GM21529 (cell line): ENCODE data around the gene CCN6.
A peak's percentile ranks its signal among the peaks of the same experiment; 100 is the strongest.
"Not testable (repeated sequence)": the region's sequence is repeated elsewhere in the genome, so short reads cannot be mapped to it uniquely, and the experiment has no call there.

Experiments used
- ATAC-seq: cut with Tn5 transposase; IDR thresholded peaks from one replicate; pipeline ENCODE4 v1.9.1; 2021; ENCODE audit not compliant: unreplicated experiment

The CCN6 gene

DNA sequence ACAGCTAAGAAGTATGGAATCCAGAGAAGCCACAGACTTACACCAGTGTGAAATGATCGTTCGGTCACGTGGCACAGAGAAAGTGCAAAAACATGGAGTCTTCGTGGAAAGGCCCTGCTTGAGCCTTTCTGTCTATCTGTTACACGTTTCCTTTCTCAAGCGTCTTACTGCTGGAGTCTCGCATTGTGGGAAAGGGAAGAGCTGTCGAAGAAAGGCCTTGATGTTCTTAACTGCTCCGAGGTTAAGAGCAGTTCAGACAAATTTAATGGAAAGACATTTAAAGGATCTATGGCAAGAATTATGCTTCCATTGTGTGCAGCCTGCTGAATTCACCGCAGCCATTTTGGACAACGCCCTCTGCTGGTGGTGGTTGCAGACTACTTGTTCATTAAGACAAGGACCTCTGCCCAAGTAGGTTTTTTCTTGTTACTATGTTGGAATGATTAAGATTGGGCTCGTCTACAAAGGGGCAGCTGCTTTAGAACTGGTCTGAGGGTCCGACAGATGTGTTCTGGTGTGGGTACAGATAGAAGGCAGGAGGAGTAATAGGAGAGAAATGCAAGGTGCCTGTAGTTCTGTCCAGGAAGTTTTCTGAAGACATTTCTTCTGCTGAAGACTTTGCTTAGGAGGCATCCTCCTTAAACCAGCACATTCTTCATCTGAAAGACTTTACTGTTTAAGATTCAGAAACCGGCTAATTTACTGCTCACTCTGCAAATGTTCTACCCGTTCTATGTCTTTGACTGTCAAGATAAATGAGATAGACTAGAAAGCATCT is 24.7 kb upstream of the CCN6 start:
- peak; percentile 79 for ATAC-seq

GRCh38 chr6:112030206-112030960 is 23.5 kb upstream of the CCN6 start:
- ATAC-seq, result no peak

GRCh38 chr6:112030961-112031660 is 22.8 kb upstream of the CCN6 start:
- ATAC-seq, result no peak

DNA sequence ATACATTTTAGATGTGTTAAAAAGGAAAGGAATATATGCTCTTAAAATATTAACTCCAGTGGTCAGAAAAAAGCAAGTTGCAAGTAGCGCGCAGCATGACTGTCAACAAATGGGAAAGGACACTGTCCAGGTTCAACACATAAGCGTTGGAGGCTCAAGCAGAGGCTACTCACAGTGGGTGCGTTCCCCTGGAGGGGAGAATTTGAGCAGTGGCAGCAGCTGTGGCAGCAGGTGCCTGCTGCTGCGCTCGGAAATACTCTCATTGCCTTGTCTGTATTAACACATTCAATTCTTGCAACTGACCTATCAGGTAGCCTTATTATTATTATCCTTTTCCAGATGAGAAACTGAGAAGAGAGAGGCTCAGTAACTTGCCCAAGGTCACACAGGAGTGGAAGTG is 21.9 kb upstream of the CCN6 start:
- ATAC-seq, result no peak

- ATAC-seq, result no peak
These were observed 21.2 kb upstream of the CCN6 start for GRCh38 chr6:112032728-112033127.

DNA sequence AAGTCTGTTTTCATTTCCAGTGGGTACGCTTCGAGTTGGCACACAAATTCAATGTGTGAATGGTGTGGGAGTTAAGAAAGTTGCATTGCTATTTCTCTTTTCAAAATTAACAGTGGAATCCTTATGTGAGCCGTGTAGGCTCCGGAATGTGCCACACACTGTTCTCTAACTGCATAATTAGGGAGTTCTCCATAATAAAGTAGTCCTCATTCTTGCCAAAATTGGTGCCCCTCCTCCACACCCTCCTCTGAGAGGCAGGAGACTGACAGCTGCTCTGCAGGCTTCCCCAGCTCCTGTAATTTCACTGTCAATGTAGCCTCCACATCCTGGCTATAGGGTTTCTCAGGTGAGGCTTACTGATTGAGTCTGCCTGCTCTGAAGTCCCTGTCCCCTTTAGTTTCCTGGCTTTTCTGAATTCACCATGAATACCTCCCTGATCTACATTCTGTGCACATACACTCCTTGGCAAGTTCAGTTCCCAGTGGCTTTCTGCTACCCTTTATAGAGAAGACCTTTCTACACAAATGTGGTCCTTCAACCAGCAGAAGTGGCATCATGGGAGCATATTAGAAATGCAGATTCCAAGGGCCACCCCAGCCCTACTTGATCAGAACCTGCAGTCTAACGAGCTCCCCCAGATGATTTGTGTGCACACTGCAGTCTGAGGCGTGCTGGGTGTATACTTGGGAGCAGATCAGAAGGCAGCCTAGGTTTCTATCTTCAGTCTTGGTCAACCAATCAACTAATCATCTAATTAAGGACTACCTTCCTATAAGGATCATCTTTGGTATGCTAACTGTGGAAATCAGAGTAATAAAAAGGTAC is 19.9 kb upstream of the CCN6 start:
- ATAC-seq, result no peak

GRCh38 chr6:112034616-112034995 is 19.3 kb upstream of the CCN6 start:
- ATAC-seq, result no peak

DNA sequence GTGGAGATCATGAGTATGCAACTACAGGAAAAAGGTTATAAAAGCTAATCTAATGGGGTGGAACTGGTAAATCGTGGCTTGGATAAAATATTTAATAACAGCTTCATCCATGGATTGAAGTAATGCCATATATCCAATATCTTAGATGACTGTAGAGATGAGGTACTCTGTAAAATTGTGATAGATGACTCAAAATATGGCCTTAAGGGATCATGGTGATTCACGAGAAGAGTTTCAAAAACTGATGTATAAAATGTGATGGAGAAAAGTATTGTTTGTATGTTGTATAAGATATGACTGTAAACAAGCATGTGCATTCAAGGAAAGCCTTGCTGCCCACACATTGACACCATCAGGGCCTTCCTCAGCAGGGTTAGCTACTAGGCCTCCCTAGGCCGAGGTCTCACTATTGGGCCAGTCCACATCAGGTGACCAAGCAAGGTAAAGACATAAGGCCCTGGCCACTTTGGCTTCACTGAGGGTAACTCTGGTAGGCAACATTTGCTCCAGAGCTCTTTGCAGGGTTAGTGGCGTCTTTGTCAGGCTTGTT is 17.7 kb upstream of the CCN6 start:
- ATAC-seq, result no peak

DNA sequence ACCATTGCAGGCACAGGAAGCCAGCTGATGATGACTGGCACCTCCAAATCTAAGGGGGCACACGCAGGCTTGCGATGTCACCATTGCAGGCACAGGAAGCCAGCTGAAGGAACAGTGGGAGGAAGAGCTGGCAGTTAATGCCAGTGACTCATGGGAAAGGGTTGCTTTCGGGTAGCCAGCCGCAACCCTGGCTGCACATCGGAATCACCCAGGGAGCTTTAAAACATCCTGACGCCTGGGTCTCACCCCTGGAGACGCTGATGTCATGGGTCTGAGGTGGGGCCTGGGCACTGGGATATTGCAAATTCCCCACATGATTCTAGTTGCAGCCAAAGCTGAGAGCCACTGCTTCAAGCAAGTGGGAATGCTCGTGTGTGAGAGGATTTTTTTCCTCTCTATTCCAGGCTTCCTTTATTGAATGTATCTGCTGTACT is 16.1 kb upstream of the CCN6 start:
- ATAC-seq, result no peak

DNA sequence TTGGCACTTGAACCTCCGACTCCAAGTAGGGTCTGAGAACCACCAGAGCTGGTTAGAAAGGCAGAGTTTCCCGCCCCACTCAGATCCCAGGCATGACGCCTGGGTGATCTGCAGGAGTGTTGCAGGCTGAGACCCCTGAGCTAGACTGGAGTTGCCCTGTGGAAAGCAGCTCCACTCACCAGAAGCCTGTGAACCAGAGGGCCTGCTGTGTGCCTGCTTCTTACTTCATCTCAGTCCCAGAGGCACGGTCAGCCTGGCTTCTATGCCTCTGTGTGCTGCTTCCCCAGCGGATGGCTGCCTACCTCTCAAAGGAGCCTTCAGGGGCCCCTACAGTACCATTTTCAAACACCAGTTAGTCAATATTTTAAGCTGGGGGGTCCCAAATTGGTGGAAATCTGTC is 15.6 kb upstream of the CCN6 start:
- no peak for ATAC-seq

DNA sequence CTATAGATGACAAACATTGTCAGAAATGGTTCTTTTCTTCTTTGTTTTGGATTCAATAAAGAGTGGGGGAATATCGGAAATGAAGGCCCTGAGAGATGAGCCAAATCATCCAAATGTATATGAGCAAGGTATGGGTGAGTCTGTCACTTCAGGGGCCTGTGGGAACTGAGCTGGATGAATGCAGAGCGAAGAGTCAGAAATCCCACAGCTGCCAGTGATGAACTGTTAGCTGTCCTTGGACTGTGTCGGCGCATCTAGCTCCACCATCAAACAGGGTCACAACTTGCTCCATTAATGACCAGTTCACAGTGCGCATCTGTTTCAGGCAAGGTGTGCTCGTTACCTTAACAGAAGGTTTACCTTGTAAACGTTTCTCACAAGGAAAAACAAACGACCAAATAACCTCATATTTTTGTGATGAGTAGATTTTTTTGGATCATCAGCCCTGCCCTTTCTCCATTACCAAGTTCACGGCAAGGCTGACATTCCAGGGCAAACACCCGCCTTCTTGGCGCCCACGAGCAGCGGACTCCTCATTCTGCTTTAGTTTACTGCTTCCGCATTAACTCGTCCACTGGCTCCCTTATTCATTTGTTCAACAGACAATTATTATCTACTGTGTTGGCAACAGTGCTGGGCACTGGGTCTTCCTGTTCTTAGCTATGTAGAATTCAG is 15.0 kb upstream of the CCN6 start:
- no peak for ATAC-seq

DNA sequence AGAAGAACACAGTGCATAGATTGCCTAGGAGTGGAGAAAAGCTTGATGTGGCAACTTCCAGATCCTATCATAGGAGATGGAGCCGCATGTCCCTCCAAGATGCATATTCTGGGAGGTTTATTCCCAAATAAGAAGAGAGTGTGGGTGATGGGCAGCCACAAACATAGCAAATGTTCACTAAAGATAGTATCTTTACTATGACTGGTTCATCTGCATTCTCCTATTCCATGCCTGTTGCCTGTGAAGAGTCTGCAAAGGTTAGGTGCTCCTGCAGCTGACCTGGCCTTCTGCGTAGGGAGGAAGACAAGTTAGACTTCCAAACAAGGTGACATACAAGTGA is 14.5 kb upstream of the CCN6 start:
- no peak for ATAC-seq

GRCh38 chr6:112040956-112041355 is 12.9 kb upstream of the CCN6 start:
- no peak for ATAC-seq

GRCh38 chr6:112041535-112041934 is 12.4 kb upstream of the CCN6 start:
- no peak for ATAC-seq

GRCh38 chr6:112043032-112044007 is 10.6 kb upstream of the CCN6 start:
- peak; percentile 87 for ATAC-seq

DNA sequence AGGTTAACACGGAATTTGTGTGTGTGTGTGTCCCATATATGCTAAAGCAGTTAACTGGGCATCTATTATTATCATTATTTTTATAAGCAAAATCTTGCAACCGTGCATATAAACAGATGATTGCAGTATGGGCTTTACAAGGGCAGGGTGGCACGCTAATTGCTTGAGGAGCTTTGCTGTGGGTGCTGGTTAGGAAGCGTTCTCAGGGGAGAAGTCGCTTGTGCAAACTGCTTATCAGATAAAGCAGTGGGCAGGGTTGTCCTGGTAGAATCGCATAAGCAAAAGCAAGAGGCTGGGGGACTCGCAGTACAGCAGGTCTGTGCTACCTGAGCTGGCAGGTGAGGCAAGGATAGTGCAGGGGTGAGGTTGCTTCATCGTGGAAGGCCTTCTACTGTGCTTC is 9.7 kb upstream of the CCN6 start:
- ATAC-seq, result no peak

DNA sequence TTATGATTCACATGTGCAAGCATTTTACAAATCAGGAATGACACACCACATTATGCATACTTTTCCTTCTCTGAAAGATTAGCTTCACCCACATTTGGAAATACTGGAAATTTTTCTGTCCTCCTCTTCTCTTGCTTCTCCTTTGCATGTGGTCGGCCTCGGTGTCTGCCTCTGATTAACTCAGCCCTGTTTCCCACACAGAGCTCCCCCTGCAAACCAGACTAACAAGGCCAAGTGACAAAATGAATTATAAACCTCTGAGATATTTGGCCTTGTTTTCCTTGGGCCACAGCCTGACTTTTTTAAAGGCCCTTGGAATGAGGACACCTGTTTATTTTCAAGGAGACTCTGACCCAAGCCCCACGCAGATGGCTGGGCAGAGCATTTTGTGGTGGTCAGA is 9.0 kb upstream of the CCN6 start:
- no peak for ATAC-seq

DNA sequence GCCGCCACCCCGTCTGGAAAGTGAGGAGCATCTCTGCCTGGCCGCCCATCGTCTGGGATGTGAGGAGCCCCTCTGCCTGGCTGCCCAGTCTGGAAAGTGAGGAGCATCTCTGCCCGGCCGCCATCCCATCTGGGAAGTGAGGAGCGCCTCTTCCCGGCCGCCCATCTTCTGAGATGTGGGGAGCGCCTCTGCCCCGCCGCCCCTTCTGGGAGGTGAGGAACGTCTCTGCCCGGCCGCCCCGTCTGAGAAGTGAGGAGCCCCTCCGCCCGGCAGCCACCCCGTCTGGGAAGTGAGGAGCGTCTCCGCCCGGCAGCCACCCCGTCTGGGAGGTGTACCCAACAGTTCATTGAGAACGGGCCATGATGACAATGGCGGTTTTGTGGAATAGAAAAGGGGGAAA is 6.4 kb upstream of the CCN6 start:
- ATAC-seq, result not testable (repeated sequence)
